ENCODE data around the gene ACYP2.

- TF ChIP-seq CTCF (IDR thresholded peaks at IDR 0.05; ENCODE audit: insufficient read depth, low read length, poor library complexity, severe bottlenecking) (no peak), EZH2phosphoT487 (conservative IDR thresholded peaks at IDR 0.05; ENCODE audit: low read length) (no peak)
Measured at GRCh38 chr2:54240515-54241469, 125.4 kb downstream of the ACYP2 start.
